GM23248 (cell line): ENCODE results near the gene AMZ2.

Experiments
- EZH2 ChIP-seq: fragments of 200-600 bp; sonication (generic); IDR thresholded peaks from 2 replicates; pipeline ENCODE4 v1.6.1; 2018; ENCODE audit warnings: antibody characterized with exemption, mild to moderate bottlenecking; ENCODE audit not compliant: insufficient read depth, poor library complexity, severe bottlenecking
- EZH2phosphoT487 ChIP-seq: fragments of 200-600 bp; sonication (generic); IDR thresholded peaks from 2 replicates; pipeline ENCODE4 v1.6.1; 2018; ENCODE audit warnings: antibody characterized with exemption, moderate library complexity, mild to moderate bottlenecking, low read depth; ENCODE audit not compliant: insufficient read depth

GRCh38 chr17:68210570-68211315 lies 37.1 kb upstream of the AMZ2 start:
- TF ChIP-seq EZH2 (no peak), EZH2phosphoT487 (no peak)
